GM18520 (cell line): Measurements from ENCODE around the gene CFAP74.
"Not testable (repeated sequence)": the region's sequence is repeated elsewhere in the genome, so short reads cannot be mapped to it uniquely, and the experiment has no call there.

Experiments
- ATAC-seq: cut with Tn5 transposase; IDR thresholded peaks from one replicate; pipeline ENCODE4 v1.9.1; 2021; ENCODE audit not compliant: unreplicated experiment

Gene CFAP74

DNA sequence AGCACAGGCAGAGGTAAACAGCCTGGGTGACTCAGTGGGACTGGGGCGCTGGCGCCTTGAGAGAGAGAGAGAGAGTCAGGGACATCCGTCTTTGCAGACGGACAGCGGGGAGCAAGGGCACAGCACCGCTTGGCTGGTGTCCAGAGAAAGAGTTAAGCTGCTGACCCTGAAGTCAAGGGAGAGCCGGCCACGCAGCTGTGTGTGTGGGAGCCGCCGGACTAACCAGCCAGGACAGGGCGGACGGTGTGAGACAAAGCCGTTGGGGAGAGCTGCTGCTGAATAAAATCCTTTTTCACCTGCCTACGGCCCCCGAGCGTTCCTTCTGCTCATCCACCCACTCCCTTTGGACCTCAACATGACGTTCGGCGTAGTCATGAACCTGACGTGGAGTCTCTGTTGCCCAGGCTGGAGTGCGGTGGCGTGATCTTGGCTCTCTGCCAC is 14.5 kb downstream of the CFAP74 start:
- no peak for ATAC-seq

DNA sequence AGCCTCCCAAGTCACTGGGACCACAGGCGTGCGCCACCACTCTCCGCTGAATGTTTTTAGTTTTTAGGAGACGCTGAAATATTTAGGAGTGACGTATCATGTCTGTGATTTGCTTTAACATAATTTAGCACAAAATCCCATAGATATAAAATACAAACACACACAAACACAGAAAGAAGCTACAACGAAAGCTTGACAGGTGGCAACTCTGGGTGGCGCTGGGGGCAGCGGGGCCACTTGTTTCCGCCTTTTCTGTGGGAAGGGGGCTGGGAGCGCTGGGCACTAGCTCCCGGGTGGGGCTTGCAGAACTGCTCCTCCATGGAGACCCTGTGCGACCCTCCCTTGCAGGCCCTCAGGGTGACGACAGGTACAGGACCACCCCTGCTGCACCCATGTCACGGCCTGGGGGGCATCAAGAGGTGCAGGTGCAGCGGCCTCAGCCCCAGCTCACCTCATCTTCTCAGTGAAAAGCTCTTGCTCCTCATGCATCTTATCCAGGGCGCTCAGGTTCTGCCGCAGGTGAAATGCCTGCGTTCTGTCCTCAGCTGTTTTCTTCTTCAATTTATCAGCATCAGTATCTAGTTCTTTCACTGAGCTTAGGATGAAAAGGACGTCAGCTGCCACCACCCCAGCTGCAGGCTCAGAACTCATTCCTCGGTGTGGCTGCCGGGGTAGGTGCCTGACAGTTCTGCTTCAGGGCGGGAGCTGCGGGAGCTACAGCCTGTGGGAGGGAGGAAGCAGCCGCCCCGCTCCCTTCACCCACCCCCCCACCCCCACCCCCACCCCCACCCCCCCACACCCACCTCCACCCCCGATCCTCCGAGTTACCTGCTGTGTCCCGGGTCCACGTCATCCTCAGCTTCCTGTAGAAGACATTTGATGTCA is 15.3 kb downstream of the CFAP74 start:
- no peak for ATAC-seq

DNA sequence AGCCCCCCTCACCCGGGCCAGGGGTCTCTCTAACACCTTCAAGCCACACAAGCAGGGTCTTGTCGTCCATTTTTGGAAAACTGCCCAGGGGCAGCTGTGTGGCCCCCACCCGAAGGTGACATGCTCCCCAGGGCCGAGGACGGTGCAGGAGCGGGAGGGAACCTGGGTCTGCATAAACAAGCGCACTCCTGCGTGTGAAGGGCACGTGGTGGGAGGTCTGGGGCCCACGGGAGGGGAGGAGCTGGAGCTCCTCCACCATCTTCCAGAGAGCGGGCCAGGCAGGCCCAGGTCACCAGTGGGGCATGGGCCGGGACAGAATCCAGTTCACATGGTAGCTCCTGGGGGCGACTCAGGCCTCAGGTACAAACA is 16.5 kb downstream of the CFAP74 start:
- no peak for ATAC-seq

DNA sequence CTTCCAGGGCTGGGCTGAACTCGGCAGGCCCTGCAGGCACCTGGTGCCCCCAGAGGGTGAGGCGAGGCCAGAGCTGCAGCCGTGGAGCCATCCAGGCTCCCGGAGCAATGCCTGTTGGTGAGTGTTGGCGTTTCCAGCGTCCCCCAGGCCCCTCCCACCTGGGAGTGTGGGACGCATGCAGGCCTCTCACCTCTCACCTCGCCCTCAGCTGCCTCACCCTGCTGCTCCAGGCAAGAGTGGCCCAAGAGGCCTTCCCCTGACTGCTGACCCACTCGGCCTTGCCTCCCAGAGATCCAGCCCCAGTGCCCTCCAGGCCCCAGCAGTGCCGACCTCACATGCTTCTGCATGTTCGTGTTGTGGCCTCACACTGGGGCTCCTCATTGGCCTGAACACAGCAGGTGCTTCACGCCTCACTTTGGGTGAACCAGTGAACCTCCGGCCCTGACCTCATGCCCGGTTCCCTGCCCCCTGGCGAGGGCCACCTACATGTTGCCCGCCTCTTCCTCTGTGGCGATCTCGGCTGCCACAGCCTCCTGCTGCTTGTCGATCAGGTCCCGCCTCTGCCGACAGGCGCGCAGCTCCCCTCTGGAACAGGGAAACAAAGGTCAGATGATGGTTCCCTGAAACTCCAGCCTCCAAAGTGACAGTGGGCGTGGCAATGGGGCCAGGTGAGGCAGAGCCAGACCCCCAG is 17.0 kb downstream of the CFAP74 start:
- no peak for ATAC-seq

DNA sequence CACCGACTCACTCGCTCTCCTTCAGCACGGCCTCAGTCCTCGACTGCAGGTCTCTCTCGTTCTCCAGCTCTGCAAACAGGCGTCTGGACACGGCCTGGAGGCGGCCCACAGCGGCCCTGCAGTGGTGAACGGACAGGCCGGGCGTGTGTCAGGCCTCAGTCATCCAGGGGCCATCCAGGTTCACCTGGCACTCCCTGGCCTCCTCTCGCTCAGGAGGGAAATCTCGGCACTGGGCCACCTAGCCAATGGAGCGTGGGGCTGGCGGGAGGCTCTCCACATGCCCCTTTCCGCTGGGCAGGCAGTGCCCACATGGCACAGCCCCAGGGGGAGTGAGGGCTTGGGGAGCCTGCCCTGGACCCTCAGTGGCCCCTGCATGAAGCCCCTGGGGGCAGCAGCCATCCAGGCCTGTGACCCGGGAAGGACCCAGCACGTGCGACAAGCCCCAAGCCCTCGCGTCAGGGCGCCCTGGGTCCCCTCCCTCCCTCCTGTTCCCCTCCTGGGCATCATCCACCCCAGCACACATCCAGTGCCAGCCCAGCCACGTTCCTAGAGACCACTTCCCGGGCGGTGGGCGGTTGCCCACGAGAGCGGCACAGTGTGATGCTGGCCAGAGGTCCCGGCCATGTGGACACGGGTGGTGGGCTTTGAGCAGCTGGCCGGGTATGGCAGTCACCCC is 18.1 kb downstream of the CFAP74 start:
- no peak for ATAC-seq

DNA sequence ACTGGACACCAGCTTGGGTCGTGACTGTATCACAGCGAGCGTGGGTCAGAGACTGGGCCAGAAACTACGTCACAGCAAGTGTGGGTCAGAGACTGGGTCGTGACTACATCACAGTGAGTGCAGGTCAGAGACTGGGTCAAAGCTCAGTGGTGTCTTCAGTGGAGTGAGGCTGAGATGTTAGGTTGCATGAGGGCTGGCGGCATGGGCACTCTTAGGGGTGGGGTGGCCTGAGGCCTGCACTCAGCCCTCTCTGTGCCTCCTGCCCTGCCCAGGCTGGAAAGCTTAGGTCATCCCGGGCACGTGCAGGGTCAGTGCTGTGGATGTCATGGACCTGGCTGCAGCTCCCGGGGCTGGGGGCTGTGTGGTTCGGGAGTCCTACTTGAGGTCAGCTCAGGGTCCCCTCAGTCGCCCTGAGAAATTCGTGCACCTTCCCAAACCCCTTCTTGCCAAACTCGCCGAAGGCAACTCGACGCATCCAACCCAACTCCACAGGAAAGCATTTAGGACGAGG is 19.0 kb downstream of the CFAP74 start:
- no peak for ATAC-seq

DNA sequence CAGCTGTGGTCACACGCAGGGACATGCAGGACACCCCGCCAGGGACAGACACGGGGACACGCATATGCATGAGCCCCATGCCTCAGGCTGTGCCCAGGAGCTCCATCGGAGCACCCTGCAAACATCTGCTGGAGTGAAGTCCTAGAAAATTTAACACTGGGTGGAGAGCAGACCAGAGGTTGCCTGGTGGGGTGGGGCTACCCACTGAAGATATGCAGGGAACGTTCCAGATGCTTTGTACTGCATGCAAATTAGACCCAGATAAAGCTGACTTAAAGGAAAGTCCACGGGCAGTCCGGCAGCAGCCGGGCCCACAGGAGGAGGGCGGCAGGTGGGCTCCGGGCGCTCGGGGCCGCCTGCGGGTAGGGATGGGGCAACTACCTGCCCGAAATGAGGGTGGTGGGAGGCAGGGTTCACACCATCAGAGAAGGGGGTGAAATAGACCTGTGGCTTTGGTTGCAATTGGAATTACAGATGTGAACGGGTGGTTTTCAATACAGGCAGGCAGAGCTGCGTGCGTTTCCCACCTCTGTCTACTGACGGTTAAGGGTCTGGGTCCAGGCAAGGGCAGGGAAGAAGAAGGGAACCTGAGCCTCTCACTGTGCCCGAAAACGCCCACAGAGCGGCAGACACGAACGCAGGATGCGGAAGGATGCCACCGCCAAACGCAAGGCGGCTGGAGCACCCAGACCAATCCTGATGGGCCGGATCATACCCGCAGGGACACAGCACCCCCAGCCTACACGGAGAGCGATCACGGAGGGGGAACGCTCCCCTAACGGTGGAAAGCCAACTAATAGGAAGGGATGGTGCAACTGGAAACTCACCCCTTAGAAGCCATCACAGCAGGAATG is 21.0 kb downstream of the CFAP74 start:
- no peak for ATAC-seq

DNA sequence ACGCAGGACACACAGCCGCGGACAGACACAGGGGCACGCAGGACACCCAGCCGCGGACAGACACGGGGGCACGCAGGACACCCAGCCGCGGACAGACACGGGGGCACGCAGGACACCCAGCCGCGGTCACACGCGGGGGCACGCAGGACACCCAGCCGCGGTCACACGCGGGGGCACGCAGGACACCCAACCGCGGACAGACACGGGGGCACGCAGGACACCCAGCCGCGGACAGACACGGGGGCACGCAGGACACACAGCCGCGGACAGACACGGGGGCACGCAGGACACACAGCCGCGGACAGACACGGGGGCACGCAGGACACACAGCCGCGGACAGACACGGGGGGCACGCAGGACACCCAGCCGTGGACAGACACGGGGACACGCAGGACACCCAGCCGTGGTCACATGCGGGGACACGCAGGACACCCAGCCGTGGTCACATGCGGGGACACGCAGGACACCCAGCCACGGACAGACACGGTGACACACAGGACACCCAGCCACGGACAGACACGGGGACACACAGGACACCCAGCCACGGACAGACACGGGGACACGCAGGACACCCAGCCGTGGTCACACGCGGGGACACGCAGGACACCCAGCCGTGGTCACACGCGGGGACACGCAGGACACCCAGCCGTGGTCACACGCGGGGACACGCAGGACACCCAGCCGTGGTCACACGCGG is 21.8 kb downstream of the CFAP74 start:
- not testable (repeated sequence) for ATAC-seq

DNA sequence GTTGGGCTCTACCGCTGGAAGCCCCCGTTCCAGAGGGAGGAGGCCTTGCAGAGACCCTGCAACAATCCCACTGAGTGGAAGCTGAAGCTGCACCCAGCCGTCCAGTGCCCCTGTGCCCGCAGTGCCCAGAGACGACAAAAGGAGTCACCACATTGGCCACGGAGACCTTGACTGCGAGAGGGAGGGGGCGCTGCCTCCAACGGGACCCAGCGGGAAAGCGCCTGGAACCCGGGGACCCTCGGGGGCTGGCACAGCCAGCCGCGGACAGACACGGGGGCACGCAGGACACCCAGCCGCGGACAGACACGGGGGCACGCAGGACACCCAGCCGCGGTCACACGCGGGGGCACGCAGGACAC is 22.5 kb downstream of the CFAP74 start:
- no peak for ATAC-seq

DNA sequence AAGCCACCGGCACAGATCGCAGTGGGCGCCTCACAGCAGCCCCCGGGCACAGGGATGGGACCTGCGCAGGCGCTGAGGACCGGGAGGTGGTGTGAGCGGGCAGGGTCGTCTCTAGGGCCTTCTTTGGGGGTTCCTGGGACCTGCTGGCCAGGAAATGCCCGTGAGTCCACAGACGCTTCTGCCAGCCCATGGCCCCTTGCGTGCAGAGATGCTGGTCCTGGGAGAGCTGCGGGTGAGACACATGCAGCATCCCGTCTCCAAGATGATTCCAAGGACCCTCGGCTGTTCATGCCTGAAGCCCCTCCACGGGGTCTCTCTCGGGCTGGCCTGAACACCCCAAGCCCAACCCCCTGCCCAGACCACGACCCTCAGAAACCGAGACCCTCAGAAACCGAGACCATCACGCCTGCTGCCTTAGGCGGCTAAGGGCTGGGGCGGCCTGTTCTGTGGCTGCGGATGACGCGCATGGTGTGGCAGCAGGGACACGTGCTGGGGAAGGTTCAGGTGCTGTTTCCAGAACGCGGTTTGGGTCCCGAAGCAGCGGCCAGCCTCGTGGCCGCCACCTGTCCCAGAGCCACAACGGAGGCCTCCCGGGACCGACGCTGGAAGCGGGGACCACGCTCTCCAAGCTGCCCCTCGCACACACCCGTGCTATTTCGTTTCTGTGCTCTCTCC is 23.0 kb downstream of the CFAP74 start:
- ATAC-seq: no peak

DNA sequence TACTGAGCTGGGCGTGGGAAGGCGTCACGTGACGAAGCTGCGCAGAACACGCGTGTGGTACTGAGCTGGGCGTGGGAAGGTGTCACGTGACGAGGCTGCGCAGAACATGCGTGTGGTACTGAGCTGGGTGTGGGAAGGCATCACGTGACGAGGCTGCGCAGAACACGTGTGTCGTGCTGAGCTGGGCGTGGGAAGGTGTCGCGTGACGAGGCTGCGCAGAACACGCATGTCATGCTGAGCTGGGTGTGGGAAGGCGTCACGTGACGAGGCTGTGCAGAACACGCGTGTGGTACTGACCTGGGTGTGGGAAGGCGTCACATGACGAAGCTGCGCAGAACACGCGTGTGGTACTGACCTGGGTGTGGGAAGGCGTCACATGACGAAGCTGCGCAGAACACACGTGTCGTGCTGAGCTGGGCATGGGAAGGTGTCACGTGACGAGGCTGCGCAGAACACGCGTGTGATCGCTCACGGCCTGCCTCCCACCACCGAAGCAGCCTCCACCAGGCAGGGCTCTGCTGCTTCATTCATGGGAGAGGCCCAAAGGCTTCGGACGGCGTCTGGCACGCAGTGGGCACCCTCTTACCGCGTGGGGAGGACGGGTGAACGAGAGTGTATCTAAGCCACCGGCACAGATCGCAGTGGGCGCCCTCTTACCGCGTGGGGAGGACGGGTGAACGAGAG is 24.0 kb downstream of the CFAP74 start:
- ATAC-seq: no peak

DNA sequence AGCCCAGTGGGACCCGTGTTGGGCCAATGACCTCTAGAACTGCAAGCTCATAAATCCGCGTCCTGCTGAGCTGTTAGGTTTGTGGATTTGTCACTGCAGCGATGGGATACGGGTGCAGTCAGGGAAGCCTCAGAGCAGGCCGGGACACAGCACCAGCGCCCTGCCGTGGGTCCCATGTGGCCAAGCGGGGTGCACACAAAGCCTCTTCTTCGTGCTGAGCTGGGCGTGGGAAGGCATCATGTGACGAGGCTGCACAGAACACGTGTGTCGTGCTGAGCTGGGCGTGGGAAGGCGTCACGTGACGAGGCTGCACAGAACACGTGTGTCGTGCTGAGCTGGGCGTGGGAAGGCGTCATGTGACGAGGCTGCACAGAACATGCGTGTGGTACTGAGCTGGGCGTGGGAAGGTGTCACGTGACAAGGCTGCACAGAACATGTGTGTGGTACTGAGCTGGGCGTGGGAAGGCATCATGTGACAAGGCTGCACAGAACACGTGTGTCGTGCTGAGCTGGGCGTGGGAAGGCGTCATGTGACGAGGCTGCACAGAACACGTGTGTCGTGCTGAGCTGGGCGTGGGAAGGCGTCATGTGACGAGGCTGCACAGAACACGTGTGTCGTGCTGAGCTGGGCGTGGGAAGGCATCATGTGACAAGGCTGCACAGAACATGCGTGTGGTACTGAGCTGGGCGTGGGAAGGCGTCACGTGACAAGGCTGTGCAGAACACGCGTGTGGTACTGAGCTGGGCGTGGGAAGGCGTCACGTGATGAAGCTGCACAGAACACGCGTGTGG is 24.7 kb downstream of the CFAP74 start:
- ATAC-seq: not testable (repeated sequence)

DNA sequence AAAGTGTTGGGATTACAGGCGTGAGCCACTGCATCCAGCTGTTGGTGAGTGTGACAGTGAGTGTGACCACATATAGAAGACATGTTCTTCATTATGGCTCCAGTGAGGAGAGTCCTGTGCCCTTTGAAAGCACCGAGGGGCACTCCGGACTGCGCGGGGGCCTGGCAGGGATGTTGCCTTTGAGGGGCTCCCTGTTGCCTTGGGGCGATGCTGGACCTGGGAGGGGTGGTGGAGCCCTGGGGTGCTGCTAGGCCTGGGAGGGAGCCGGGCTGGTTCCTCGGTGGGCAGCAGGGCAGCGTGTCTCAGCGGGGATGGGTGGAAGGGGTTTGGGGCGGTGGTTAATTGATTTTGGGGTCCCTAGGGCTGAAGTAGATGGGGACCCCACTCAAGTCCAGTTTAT is 25.5 kb downstream of the CFAP74 start:
- no peak for ATAC-seq

DNA sequence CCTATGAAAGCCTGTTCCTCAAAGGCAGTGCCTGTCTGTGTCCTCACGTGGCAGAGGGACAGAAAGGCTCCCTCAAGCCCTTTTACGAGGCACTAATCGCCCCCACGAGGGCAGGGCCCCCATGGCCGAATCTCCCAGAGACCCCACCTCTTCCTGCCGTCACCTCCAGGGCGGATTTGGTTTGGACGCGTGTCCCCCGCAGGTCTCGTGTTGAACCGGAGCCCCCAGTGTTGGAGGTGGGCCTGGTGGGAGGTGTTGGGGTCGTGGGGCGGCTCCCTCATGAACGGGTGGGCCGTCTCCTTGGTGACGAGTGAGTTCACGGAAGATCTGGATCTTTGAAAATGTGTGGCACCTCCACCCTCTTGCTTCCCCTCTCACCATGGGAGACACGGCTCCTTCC is 27.6 kb downstream of the CFAP74 start:
- no peak for ATAC-seq

DNA sequence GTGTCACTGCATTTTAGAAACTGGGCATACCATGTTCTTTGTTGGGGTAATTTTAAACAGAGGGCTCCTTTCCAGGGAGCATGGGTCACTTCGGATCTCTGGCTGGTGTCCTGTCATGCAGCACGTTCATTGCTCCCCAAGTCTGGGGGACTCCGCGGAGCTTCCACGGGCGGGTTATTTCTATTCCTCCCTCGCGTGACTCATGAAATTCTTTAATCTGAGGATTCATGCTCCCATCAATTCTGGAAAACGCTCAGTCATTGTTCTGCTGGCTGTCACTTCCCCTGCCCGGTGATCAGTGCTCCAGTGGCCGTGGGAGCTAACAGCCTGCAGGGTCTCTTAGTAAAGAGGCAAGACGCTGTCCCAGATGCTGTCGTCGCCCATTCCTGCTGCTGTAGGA is 28.1 kb downstream of the CFAP74 start:
- ATAC-seq: no peak

DNA sequence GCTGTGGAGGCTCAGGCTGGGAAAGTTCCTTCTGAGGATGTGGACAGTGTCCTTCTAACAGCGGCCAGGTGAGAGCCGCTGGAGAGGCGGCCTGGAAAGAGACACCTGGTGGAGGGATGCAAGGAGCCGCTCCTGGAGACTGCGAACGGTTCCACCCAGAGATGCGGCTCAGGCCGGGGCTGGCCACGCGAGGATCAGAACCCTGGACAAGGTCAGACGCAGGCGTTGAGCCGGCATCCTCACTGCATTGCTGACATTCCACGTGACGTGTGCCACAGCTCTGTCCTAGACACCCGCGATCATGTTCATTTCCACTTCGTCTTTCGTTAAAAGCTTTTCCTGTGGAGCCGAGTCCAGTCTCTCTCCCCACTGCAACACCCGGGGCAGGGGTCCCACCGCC is 28.8 kb downstream of the CFAP74 start:
- no peak for ATAC-seq

DNA sequence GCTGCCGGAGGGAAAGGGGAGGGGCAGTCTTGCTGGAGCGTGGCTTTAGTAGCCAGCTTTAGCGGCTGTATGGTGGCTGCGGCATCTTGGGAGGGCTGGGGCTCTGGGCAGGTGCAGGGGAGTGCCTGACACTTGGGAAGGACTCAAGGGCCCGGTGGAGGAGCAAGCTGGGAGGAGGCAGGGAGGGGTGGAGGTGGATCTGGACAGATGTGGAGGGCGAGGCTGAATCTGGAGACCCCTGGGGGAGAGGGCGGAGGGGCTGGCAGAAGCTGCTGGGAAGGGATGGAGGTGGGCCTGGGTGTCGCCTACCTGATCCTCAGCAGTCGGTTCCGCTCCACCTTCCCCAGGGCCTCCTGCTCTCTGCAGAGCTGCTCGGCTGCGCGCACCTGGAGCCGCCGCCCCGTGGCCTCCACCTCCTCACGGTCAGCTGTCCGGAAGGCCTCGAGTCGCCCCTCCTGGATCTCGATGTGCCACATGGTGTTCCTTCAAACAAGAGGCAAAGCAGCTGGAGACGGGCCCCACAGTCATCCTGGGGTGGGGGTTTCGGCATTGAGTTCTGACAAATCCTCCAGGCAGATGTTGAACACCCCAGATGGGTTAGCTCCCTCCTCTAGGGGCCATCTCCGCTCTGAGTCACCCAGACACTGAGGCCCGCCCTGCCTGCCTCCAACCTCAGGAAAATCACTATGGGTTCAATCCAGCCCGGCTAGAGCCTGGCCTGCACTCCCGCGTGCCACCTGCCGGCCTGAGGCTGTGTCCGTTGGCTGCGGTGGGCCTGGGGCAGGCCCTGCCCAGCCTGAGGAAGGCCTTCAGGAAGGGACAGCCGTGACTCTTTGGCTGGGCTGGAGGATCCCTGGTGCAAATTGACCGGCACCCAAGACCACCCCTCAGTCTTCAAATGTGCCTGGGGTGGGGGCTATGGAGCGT is 29.6 kb downstream of the CFAP74 start:
- no peak for ATAC-seq
